Measurements from ENCODE around the gene NSL1. TPM values are rescaled to one million over a fixed set of nuclear protein-coding genes. Genes with fewer than 3 reads are reported as not detected.

The NSL1 gene
- total RNA-seq, 1 donor: 42.3 TPM

DNA sequence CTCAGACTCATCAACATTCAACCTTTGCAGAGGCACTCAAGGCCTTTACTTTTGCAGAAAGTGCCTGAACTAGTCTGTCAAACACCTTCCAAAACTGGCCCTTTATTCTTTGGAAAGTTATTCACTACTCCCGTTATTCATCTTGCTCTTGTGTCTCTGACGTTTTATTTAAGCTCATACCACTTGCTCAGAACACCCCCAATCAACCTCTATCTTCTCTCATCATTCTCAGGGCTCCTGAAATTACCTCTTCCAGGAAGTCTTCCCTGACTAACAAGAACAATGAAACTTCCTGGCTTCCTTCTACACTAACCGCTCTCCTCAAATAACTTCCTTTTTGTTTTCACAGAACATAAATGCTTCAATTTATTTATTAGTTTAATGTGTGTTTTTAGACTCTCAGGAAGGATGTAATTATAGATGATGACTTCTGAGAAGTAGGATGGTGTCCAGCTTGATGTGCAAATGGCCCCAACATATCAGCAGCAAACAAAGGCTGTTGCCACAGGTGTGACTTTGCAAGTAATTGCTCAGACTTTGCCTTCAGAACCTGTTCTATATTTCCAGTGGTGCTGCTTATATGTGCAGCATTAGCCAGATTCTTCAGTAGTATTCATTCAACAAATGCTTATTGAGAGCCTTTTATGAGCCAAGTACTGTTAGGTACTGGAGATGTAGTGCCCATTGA lies 69.2 kb downstream of the NSL1 start:
- DNase-seq (ENCODE audit: low read depth): no peak
- TF ChIP-seq, protein P1, sequence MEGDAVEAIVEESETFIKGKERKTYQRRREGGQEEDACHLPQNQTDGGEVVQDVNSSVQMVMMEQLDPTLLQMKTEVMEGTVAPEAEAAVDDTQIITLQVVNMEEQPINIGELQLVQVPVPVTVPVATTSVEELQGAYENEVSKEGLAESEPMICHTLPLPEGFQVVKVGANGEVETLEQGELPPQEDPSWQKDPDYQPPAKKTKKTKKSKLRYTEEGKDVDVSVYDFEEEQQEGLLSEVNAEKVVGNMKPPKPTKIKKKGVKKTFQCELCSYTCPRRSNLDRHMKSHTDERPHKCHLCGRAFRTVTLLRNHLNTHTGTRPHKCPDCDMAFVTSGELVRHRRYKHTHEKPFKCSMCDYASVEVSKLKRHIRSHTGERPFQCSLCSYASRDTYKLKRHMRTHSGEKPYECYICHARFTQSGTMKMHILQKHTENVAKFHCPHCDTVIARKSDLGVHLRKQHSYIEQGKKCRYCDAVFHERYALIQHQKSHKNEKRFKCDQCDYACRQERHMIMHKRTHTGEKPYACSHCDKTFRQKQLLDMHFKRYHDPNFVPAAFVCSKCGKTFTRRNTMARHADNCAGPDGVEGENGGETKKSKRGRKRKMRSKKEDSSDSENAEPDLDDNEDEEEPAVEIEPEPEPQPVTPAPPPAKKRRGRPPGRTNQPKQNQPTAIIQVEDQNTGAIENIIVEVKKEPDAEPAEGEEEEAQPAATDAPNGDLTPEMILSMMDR (IDR thresholded peaks at IDR 0.05; ENCODE audit: insufficient read depth, low read depth, low read length): no peak

DNA sequence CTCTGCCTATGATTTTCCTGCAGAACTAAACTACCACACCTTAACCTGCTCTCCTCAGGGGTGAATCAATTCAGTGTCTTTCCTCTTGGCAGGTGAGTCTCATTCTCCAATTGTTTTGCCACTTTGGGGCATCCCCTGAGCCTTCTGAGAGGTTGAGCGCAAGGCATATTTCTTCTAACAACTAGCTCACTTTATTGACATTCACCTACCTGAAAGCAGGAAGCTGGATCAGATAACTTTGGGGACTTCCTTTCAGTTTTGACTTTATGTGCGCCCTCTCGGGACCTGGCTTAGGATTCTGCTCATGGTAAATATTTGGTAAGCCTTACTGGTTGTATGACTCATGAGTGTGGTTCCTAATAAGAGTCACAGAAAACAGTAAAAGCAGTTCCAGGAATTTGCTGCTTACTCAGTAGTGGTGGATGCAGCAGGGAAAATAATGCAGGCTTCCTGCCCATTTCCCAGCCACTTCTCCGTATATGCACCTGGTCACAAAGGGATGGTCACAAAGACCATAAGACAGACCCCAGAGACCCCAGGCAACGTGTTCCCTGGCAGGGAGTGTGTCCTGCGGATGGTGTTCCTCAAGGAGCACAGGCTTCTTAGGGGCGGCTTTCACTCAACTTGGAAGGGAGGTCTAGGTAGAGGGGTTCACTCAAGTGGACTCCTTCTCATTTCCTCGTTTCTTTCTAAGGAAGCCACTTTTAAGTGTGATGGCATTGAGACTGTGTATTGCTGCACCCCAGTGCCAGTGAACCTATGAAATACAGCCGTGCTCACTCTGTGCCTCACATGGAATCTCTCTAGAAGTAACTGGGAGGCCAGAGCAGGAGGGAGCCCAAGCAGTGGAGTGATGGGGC lies 70.0 kb downstream of the NSL1 start:
- H3K4me3 ChIP-seq (ENCODE audit: low read depth, low read length): no peak overlapping the region
- TF ChIP-seq, protein P1 (IDR thresholded peaks at IDR 0.05; ENCODE audit: insufficient read depth, low read depth, low read length): no peak
- peak; percentile 77 for DNase-seq (ENCODE audit: low read depth)

More for the DNA sequence above, 69.2 kb downstream of the NSL1 start:
- no peak overlapping the region for H3K4me3 ChIP-seq (ENCODE audit: low read depth, low read length)

DNA sequence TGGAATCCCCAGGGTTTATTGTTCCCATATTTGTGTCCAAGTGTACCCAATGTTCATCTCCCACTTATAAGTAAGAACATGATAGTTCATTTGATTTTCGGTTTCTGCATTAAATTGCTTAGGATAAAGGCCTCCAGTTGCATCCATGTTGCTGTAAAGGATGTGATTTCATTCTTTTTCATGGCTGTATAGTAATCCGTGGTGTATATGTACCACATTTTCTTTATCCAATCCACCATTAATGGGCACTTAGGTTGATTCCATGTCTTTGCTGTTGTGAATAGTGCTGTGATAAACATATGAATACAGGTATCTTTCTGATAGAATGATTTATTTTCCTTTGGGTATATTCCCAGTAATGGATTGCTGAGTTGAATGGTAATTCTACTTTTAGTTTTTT lies 71.9 kb downstream of the NSL1 start:
- TF ChIP-seq, protein P1 (IDR thresholded peaks at IDR 0.05; ENCODE audit: insufficient read depth, low read depth, low read length): no peak
- H3K4me3 ChIP-seq (ENCODE audit: low read depth, low read length): no peak overlapping the region
- DNase-seq (ENCODE audit: low read depth): no peak

DNA sequence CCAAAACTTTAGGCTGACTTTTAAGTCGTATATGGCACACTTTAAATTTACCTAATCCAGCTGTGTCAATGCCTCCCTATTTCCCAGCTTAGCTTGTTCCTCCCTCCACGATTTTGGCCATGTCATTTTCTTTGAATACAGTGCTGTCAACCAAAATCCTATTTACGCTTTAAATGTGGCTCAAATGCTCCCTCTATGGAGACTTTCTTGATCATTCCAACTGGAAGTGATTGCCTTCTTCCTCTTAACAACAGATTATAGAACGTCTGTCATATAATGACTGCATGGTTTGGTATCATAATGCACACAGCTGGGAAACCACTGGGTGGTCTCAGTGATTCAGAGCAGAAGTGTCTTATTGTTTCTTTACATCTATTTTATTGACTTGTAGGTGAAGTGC lies 73.1 kb downstream of the NSL1 start:
- peak; percentile 20 for DNase-seq (ENCODE audit: low read depth)
- no peak overlapping the region for H3K4me3 ChIP-seq (ENCODE audit: low read depth, low read length)
- TF ChIP-seq, protein P1 (IDR thresholded peaks at IDR 0.05; ENCODE audit: insufficient read depth, low read depth, low read length): peak; percentile 20

DNA sequence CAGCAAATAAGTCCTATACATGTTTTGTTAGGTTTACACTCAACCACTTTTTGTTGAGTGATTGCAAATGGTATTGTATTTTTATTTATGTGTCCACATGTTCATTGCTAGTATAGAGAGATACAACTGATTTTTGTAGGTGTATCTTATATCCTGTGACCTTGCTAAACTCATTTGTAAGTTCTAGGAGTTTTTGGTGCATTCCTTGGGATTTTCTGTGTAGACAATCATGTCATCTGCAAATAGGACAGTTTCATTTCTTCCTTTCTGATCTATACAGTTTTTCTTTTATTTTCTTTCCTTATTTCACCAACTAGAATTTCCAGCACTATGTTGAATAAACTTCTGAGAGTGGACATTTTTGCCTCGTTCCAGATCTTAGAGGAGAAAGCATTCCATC lies 75.4 kb downstream of the NSL1 start:
- TF ChIP-seq, protein P1 (IDR thresholded peaks at IDR 0.05; ENCODE audit: insufficient read depth, low read depth, low read length): no peak
- no peak for DNase-seq (ENCODE audit: low read depth)
- H3K4me3 ChIP-seq (ENCODE audit: low read depth, low read length): no peak overlapping the region

DNA sequence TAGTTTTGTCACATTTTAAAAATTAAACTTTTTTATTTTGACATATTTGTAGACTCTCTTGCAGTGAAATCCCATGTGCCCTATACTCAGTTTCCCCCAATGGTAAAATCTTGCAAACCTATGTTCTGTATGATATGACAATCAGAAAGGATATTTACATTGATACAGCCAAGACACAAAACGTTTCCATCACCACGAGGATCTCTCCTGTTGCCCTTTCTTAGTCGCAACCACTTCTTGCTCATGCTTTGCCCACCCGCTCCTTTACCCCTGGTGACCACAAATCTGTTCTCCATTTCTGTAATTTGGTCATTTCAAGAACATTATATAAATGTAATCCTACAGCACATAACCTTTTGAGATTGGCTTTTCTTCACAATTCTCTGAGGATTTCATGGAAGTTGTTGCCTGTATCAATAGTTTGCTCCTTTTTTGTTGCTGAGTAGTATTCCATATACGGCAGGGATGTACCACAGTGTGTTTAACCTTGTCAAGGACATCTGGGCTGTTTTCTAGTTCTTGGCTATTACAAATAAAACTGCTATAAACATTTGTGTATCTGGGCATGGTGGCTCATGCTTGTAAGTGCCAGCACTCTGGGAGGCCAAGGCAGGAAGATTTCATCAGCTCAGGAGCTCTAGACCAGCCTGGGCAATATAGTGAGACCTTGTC lies 78.0 kb downstream of the NSL1 start:
- TF ChIP-seq, protein P1 (IDR thresholded peaks at IDR 0.05; ENCODE audit: insufficient read depth, low read depth, low read length): no peak
- no peak for DNase-seq (ENCODE audit: low read depth)
- no peak overlapping the region for H3K4me3 ChIP-seq (ENCODE audit: low read depth, low read length)
